HL-60 (cell line): ENCODE measurements around the gene IHH.

ENCODE experiments used
- DNase-seq, 2 experiments: peaks; one replicate each; pipeline ENCODE4 v3.0.0-alpha.2; 2010 to 2020; ENCODE audit warnings: low read depth in 1 of 2, low spot score in 1 of 2
- H3K27ac ChIP-seq: fragments of 250-450 bp; sonication (Bioruptor Pico); replicated peaks from 2 replicates; pipeline ENCODE4 v1.5.1; 2020; ENCODE audit warnings: mild to moderate bottlenecking, moderate library complexity
- H3K27me3 ChIP-seq: fragments of 250-450 bp; sonication (Bioruptor Pico); 2 replicates; pipeline ENCODE4 v1.5.1; 2021; ENCODE audit warnings: mild to moderate bottlenecking, moderate library complexity; ENCODE audit not compliant: insufficient read depth, poor library complexity, severe bottlenecking
- H3K4me3 ChIP-seq: replicated peaks from 2 replicates; pipeline ENCODE4 v1.5.1; 2011; ENCODE audit warnings: mild to moderate bottlenecking, control low read depth, low read length; ENCODE audit not compliant: insufficient read depth
- GABPA ChIP-seq: IDR thresholded peaks from 2 replicates; pipeline ENCODE4 v1.6.1; 2012; ENCODE audit warnings: low read depth
- POLR2AphosphoS5 ChIP-seq: IDR thresholded peaks from 2 replicates; pipeline ENCODE4 v1.6.1; 2012; ENCODE audit warnings: low read depth
- SPI1 ChIP-seq: IDR thresholded peaks from 2 replicates; pipeline ENCODE4 v1.6.1; 2012; ENCODE audit warnings: low read depth, mild to moderate bottlenecking, borderline replicate concordance
- TF ChIP-seq, protein P1 (sequence below): IDR thresholded peaks from one replicate; pipeline ENCODE4 v1.5.1; 2011; ENCODE audit warnings: low read length, control low read depth, inconsistent platforms; ENCODE audit not compliant: insufficient read depth
- TF ChIP-seq, protein P2 (sequence below): IDR thresholded peaks from 2 replicates; pipeline ENCODE4 v1.6.1; 2012; ENCODE audit warnings: low read depth; ENCODE audit not compliant: insufficient replicate concordance

Gene IHH

DNA sequence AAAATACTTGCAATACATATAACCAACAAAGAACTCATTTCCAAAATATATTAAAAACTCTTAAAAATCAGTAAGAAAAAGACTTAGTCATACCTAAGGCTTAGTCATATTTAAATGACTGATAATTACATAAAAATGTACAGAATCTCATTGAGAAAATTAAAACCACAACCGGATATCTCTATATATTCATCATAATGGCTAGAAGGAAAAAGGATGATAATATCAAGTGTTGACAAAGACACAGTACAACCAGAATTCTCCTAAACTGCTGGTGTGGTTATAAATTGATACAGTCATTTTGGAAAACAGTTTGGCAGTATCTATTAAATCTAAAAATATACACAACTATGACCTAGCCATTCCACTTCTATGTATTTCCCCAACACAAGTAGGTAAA lies 27.1 kb upstream of the IHH start:
- Histone ChIP-seq H3K27me3 (no peaks in the 10 kb centered on the region), H3K4me3 (no peak overlapping the region), H3K27ac (no peak overlapping the region)
- DNase-seq, result no peak
- TF ChIP-seq SPI1, result no peak
- TF ChIP-seq POLR2AphosphoS5, result no peak
- no peak for TF ChIP-seq GABPA
- TF ChIP-seq, protein P1, sequence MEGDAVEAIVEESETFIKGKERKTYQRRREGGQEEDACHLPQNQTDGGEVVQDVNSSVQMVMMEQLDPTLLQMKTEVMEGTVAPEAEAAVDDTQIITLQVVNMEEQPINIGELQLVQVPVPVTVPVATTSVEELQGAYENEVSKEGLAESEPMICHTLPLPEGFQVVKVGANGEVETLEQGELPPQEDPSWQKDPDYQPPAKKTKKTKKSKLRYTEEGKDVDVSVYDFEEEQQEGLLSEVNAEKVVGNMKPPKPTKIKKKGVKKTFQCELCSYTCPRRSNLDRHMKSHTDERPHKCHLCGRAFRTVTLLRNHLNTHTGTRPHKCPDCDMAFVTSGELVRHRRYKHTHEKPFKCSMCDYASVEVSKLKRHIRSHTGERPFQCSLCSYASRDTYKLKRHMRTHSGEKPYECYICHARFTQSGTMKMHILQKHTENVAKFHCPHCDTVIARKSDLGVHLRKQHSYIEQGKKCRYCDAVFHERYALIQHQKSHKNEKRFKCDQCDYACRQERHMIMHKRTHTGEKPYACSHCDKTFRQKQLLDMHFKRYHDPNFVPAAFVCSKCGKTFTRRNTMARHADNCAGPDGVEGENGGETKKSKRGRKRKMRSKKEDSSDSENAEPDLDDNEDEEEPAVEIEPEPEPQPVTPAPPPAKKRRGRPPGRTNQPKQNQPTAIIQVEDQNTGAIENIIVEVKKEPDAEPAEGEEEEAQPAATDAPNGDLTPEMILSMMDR, result no peak

DNA sequence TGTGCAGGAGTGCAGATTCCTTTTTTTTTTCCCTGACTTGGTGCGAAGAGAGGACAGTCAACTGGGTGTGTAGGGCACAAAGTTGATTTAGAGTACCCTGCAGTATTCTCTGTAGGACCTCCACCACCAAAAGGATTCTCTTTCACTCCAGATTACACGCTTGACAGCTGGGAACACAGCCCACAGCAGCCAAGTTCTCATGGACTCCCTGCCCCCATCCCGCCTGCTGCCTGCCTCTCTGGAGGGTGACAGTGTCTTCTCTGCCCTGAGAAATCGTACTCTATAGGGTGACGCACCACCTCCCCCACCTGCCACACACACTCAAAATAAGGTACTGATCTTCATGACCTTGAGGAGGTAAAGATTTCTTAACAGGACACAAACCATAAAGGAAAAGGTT lies 26.6 kb upstream of the IHH start:
- H3K27me3 ChIP-seq, result no peaks in the 10 kb centered on the region

DNA sequence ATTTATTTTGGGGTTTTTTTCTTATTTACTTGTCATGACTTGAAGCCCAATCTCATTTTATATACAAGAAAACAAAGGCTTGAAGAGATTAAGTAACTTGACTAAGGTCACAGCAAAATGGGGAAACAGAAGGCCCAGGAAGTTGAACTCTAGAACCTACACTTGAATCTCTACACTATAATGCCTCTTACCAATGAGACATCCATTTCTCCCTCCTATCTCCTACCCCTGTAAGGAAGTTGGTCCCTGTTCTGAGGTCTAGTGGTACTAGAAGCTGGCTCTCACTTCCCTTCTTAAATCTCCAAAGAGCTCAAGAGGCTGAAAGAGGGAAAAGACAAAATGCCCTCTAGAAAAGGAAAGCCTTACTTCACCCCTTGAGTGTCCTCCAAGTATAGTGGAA lies 25.5 kb upstream of the IHH start:
- TF ChIP-seq, protein P2, sequence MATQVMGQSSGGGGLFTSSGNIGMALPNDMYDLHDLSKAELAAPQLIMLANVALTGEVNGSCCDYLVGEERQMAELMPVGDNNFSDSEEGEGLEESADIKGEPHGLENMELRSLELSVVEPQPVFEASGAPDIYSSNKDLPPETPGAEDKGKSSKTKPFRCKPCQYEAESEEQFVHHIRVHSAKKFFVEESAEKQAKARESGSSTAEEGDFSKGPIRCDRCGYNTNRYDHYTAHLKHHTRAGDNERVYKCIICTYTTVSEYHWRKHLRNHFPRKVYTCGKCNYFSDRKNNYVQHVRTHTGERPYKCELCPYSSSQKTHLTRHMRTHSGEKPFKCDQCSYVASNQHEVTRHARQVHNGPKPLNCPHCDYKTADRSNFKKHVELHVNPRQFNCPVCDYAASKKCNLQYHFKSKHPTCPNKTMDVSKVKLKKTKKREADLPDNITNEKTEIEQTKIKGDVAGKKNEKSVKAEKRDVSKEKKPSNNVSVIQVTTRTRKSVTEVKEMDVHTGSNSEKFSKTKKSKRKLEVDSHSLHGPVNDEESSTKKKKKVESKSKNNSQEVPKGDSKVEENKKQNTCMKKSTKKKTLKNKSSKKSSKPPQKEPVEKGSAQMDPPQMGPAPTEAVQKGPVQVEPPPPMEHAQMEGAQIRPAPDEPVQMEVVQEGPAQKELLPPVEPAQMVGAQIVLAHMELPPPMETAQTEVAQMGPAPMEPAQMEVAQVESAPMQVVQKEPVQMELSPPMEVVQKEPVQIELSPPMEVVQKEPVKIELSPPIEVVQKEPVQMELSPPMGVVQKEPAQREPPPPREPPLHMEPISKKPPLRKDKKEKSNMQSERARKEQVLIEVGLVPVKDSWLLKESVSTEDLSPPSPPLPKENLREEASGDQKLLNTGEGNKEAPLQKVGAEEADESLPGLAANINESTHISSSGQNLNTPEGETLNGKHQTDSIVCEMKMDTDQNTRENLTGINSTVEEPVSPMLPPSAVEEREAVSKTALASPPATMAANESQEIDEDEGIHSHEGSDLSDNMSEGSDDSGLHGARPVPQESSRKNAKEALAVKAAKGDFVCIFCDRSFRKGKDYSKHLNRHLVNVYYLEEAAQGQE, result no peak
- TF ChIP-seq SPI1 (peak; percentile 47; the same call in 1 of the 2 replicates), GABPA (no peak), POLR2AphosphoS5 (no peak)
- Histone ChIP-seq H3K4me3 (no peak overlapping the region), H3K27me3 (no peaks in the 10 kb centered on the region), H3K27ac (peak overlapping the region; percentile 34)
- DNase-seq, result peak in 1 of 2 experiments; percentile 56

More for the DNA sequence above, 26.6 kb upstream of the IHH start:
- Histone ChIP-seq H3K4me3 (no peak overlapping the region), H3K27ac (no peak overlapping the region)
- no peak for DNase-seq
- TF ChIP-seq, protein P2, result no peak
- TF ChIP-seq POLR2AphosphoS5 (no peak), SPI1 (no peak), GABPA (no peak)
- TF ChIP-seq, protein P1, result no peak

DNA sequence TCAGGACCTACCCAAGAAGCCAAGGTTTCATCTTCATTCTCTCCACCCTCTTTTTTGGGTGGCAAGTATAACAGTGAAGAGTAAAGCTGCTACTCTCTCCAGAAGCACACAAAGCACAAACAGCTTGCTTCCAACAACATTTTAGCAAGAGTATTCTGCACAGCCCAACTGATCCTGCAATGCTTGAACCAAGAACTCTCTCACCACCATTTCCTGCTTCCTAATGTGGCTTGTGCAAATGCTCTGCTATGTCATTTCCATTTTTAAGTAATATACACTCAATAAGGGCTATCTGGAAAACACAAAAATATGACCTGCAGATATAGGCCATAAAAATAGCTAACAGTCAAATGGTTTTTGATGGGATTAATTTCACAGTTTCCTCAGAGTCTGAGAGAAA lies 24.1 kb upstream of the IHH start:
- Histone ChIP-seq H3K27me3 (no peaks in the 10 kb centered on the region), H3K4me3 (no peak overlapping the region), H3K27ac (peak overlapping the region; percentile 44)
- TF ChIP-seq SPI1 (no peak), POLR2AphosphoS5 (no peak), GABPA (no peak)
- TF ChIP-seq, protein P2, result no peak
- TF ChIP-seq, protein P1, result no peak
- peak in 1 of 2 experiments; percentile 46 for DNase-seq
